ENCODE measurements around the gene EFNB3. TPM values are rescaled to one million over a fixed set of nuclear protein-coding genes. Genes with fewer than 3 reads are reported as not detected.

Gene EFNB3
- total and polyA plus RNA-seq, 2 of the 4 experiments (the other 2 are of a cell fraction), result 0.54 to 2.0 TPM

DNA sequence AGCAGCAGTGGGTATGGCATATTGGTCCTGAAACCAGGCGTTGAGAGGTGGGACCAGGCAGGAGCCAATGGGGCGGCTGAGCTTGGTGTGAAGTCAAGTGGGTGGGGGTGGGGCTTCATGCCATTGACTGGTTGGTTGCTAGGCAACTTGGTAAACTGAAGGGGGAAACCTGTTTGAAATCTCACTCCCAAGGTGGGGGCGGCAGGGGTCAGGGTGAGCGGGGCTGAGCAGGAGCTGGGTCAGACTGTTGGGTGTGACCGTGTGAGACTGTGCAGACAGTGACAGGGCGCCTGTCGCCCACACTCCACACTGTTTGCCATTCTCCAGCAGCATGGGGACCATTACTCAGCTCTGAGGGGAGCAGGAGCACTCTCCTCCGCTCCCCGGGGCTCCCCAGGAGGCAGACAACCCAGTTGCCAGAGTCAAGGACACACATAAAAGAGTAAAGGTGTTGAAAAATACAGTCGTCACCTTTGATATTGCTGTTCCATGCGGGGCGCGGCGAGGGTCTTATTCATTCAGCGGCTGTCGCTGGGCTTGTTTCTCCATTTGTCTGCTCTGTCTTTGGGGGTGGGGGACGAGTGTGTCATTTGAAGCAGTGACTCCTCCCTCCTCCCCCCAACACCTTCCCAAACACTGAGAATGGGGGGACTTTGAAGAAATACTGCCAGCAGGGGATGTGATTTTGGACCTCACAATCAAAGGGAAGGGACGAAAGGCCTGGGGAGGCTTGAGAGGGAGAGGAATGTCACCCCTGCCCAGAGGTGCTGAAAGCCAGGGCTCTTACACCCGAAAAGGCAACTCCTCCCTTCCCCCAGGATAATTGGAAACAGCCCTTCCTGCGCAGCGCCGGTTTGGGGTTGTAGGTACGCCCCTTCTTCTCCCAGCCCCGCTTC, 1.2 kb upstream of the EFNB3 start (continued):
- TF ChIP-seq FOS (IDR thresholded peaks at IDR 0.05; ENCODE audit: low read depth, low read length) (no peak), MAFK (IDR thresholded peaks at IDR 0.05; ENCODE audit: low read depth, low read length) (no peak)

DNA sequence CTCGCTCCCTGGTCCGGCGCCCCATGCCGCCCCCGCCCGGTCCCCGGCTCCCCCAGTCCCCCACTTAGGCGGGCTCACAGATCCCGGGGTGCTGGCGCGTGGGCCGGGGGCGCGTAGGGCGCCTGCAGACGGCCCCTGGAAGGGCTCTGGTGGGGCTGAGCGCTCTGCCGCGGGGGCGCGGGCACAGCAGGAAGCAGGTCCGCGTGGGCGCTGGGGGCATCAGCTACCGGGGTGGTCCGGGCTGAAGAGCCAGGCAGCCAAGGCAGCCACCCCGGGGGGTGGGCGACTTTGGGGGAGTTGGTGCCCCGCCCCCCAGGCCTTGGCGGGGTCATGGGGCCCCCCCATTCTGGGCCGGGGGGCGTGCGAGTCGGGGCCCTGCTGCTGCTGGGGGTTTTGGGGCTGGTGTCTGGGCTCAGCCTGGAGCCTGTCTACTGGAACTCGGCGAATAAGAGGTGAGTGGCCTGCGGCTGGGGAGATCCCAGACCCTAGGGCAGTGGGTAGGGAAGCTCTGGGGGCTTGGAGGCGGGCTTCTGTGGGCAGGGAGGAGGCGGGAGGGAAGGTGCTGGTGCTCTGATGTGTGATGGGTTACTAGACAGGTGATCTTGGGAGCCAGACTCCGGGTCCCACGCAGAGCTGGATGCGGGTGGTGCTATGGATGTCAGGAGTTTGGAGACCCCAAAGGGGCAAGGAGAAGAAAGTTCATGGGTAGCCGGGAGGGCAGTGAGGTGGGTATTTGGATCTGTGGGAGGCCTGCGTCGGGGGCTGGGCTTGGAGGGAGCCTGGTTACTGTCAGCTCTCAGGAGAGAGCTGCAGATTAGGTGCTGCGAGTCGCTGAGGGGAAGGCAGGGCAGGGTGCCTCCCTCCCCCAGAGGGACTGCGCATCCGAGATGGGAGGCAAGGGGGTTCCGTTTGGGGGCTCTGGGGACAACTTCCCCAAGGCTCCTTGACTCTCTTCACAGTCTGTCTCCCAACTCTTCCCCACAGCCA, 560 bp downstream of the EFNB3 start:
- Histone ChIP-seq H3K9me1 (ENCODE audit: insufficient read depth, low read length) (no peaks in the 10 kb centered on the region), H3K14ac (replicated peaks; ENCODE audit: low read depth, low read length) (no peak overlapping the region), H3K23ac (ENCODE audit: low read depth, low read length) (no peak overlapping the region; the same call in 1 of the 2 replicates), H3K9ac (ENCODE audit: low read depth, low read length) (no peak overlapping the region), H2AK5ac (ENCODE audit: low read depth, low read length) (no peak overlapping the region), H4K91ac (ENCODE audit: insufficient read depth, low read depth, low read length) (no peak overlapping the region), H2BK20ac (ENCODE audit: low read depth, low read length) (no peak overlapping the region), H2BK15ac (ENCODE audit: low read depth, low read length) (no peak overlapping the region), H4K8ac (ENCODE audit: low read depth in 2 of 2, low read length in 2 of 2) (no peak overlapping the region), H3K79me1 (ENCODE audit: low read depth in 1 of 2, low read length in 2 of 2) (no peaks in the 10 kb centered on the region), H3K36me3 (ENCODE audit: control insufficient read depth, insufficient read depth, low read length) (peaks cover 8% of the 10 kb centered on the region), H3K4me1 (ENCODE audit: control insufficient read depth, insufficient read depth, low read length) (peaks cover 3% of the 10 kb centered on the region; the same call in 1 of the 2 replicates), H2BK5ac (ENCODE audit: low read depth, low read length, poor library complexity, severe bottlenecking) (no peak overlapping the region), H2BK120ac (ENCODE audit: low read depth, low read length) (no peak overlapping the region), H2AK9ac (replicated peaks; ENCODE audit: low read depth, low read length, poor library complexity) (peak overlapping the region; percentile 78), H3K4me2 (ENCODE audit: low read depth, low read length) (peak overlapping the region; percentile 80; the same call in 1 of the 2 replicates), H2AFZ (replicated peaks; ENCODE audit: low read length, poor library complexity) (peak overlapping the region; percentile 43), H3K27me3 (ENCODE audit: control insufficient read depth, insufficient read depth, low read length) (peaks cover 41% of the 10 kb centered on the region), H3K4me3 (ENCODE audit: insufficient read depth, low read depth, low read length) (peak overlapping the region; percentile 36), H3K27ac (ENCODE audit: insufficient read depth, low read length) (no peak overlapping the region), H3K18ac (ENCODE audit: low read depth, low read length) (no peak overlapping the region), H4K20me1 (ENCODE audit: insufficient read depth, low read length) (no peaks in the 10 kb centered on the region), H4K5ac (ENCODE audit: low read depth, low read length) (no peak overlapping the region), H3K9me3 (ENCODE audit: control insufficient read depth, insufficient read depth, low read length) (no peaks in the 10 kb centered on the region), H3K56ac (ENCODE audit: extremely low read depth, insufficient read depth, low read length) (no peak overlapping the region), H3K4ac (ENCODE audit: low read depth, low read length) (no peak overlapping the region)
- in situ Hi-C loops (cut with MboI; ENCODE audit: low sequenced_read_pairs) (no loop called here), dilution Hi-C loops (cut with HindIII; ENCODE audit: low sequenced_read_pairs, unreplicated experiment) (no loop called here), intact Hi-C loops (cut with micrococcal nuclease) (no loop called here)
- DNase-seq (no peak), ATAC-seq (ENCODE audit: low read depth) (peak; percentile 31)
- CTCF ChIA-PET, result interaction anchor here (0.6 to 2.3 kb wide), 2 partner anchors 18 to 62 kb away, joined by 4 to 7 read pairs; partner anchors contain the start of gene TP53
- WGBS, 2 experiments (ENCODE audit: extremely low coverage in 2 of 2, insufficient read length in 1 of 2), result 10% methylated on average over 8 of the region's 50 CpGs; no CpG with 5 or more reads in 1 of the 2 experiments
- no TSS peak for BruUV-seq (replicated peaks)
- POLR2A ChIA-PET (ENCODE audit: unreplicated experiment), result no interaction called here
- TF ChIP-seq MAFK (IDR thresholded peaks at IDR 0.05; ENCODE audit: low read depth, low read length), result no peak
- no peak for TF ChIP-seq MAZ (IDR thresholded peaks at IDR 0.05; ENCODE audit: borderline replicate concordance, low read depth, low read length)
- TF ChIP-seq, protein P1, sequence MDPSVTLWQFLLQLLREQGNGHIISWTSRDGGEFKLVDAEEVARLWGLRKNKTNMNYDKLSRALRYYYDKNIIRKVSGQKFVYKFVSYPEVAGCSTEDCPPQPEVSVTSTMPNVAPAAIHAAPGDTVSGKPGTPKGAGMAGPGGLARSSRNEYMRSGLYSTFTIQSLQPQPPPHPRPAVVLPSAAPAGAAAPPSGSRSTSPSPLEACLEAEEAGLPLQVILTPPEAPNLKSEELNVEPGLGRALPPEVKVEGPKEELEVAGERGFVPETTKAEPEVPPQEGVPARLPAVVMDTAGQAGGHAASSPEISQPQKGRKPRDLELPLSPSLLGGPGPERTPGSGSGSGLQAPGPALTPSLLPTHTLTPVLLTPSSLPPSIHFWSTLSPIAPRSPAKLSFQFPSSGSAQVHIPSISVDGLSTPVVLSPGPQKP (IDR thresholded peaks at IDR 0.05; ENCODE audit: borderline replicate concordance, low read depth, low read length), result no peak
- TF ChIP-seq POLR2A (IDR thresholded peaks at IDR 0.05; ENCODE audit: low read depth, low read length), result no peak
- no peak for TF ChIP-seq RFX5 (IDR thresholded peaks at IDR 0.05; ENCODE audit: low read depth, low read length)
- no peak for TF ChIP-seq RAD21 (IDR thresholded peaks at IDR 0.05; ENCODE audit: low read length)
- TF ChIP-seq CEBPB (IDR thresholded peaks at IDR 0.05; ENCODE audit: low read depth, low read length), result no peak
- TF ChIP-seq FOS (IDR thresholded peaks at IDR 0.05; ENCODE audit: low read depth, low read length), result no peak
- TF ChIP-seq, protein P2, sequence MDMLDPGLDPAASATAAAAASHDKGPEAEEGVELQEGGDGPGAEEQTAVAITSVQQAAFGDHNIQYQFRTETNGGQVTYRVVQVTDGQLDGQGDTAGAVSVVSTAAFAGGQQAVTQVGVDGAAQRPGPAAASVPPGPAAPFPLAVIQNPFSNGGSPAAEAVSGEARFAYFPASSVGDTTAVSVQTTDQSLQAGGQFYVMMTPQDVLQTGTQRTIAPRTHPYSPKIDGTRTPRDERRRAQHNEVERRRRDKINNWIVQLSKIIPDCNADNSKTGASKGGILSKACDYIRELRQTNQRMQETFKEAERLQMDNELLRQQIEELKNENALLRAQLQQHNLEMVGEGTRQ (IDR thresholded peaks at IDR 0.05; ENCODE audit: low read depth, low read length), result no peak
- no peak for TF ChIP-seq NFE2L2 (IDR thresholded peaks at IDR 0.05; ENCODE audit: low read depth, low read length)
- no peak for TF ChIP-seq CHD1 (IDR thresholded peaks at IDR 0.05; ENCODE audit: low read depth, low read length)
